ENCODE data around the gene STK38L.

The STK38L gene

DNA sequence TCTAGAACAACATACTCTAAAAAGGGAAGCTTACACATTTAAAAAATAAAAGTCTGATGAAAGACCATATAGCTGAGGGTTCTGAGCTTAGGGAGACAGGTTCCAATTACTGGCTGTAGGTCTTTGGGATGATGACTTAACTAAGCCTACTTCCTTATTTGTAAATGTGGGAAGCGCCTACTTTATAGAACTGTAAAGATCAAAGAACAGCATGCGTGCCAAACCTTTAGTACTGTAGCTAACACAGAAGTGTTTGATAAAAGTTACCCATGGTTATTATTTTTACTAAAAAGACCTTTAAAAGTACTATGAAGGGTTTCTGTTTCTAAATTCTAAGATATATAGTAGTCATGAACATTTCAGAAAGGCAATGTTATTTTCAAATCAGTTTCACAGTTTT is 35.7 kb downstream of the STK38L start:
- DNase-seq (ENCODE audit: low read depth), result no peak

DNA sequence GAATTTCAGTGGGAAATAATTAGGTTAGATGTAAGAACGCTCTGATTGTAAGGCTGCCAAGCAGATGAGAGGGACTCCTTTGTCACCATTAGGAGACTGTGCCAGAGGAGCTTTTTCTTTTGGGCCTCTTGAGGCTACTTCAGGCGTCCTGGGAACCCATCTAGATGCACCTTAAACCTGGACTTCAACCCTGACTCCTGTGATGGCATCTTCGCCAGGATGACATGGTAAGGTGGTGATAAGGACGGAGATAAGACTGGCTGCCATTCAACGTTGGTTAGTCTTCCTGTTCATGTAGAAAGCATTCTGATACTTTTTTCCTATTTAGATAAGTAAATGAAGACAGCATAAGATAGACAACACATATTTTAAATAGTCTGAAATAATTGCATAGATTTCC is 36.3 kb downstream of the STK38L start:
- no peak for DNase-seq (ENCODE audit: low read depth)

DNA sequence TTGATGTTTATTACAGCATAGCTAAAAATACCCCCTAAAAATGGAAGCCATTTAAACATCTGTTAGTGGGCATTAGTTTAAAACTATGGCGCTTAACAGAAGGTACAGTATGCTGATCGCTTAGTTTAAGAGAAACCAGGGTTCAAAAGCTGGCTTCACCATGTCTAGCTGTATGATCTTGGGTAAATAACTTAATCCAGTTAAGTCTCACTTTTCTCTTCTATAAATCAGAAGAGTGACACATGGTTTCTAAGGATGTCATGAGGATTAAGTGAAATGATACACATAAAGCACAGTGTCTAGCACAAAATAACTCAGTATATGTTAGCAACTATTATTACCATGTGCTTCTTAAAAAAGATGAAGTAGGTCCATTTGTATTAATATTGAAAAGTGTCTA is 38.7 kb downstream of the STK38L start:
- DNase-seq (ENCODE audit: low read depth), result no peak

DNA sequence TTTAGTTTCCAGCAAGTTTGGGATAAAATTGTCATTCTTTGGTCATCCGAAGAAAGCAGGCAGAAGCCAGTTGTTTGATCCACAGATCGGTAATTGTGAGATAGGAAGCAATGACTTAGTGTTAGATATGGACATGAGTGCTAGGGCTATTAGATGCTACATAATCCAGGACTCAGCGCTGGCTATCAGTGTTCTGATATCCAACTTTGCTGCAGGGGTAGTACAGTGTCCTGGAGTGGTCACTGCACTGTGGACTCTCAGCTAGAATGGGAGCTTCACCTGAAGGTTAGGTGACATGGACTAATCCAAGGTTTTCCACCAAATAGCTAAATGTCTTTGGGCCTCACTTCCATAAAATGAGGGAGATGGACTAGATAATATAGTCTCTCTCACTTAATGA is 39.9 kb downstream of the STK38L start:
- no peak for DNase-seq (ENCODE audit: low read depth)

DNA sequence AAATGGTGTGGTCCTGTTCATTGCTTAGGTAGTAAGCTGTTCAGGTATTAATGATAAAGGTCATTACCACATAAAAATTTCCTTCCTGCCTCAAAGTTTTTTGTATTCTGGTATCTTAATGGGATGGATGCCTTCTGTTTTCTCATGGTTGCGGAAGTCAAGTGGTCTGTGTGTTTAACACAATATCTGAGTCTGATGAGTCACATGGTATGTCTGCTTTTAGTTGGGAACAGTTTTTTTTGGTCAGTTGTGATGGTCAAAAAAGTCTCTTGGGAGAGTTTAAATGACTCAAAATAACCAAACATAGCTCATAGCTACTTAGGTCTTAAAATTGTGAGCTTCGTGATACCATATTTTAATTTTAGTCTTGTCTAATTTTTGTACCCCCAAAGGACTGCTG is 40.7 kb downstream of the STK38L start:
- no peak for DNase-seq (ENCODE audit: low read depth)

DNA sequence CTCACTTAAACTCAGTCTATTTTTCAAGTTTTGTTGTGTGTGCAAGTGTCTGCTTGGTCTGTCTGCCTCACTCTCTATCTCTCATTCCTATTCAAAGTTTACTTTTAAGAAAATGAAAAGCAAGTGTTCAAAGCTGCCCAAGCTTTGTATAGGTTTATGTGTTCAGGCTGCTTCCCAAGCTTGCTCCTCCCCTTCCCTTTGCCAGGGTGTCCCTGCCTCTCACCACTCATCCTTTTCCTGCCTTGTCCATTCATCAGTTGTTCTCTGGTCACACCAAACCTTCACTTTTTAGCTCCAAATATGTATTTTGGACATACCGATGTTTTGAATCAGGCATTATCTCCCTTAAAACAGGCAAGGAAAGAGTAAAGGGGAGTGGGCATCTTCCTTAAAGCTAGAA is 41.3 kb downstream of the STK38L start:
- no peak for DNase-seq (ENCODE audit: low read depth)

DNA sequence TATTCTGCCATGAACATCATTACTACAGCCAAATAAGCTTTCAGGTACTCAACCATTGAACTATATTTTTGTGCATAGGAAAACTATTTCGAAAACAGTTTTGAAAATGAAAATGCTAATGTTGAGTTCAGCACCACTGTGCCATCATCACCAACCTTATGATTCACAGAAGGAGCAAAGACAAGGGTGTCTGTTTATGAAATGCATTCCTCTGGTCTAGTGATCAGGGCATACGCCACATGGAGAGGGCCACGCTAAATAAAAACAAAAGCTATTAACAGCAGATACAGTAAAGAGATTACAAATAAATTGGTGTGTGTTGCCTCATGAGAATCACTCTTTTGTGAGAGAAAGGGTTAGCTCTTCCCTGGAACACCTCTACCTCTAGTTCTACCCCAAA is 45.3 kb downstream of the STK38L start:
- no peak for DNase-seq (ENCODE audit: low read depth)

DNA sequence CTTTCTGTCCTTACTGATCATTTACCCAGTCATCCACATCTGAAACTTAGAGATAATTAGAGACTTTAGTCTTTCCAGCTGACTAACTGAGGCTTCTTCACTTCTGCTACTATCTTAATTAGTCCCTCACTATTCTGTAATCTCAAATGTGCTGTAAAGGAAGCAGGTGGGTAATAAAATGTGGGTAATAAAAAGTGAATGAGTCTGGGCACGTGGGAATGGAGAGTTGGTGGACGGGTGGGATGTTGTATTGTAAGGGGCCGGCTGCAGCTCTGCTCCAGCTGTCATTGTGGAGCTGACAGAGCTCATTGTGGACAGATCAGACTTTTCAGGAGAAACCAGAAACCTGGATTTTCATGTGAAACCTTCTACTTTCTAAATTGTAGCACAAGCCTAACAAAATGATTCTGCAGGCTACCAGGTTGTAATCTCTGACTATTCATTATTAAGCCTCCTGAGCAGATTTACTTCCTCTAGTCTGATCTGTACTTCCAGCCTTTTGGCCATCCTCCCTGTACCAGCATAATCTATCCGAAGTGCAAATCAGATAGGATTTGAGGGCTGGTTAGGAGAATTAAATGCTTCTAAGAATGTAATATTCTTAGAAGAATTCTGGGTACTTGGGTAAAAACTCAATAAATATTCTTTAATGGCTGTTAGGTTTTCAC is 46.5 kb downstream of the STK38L start:
- no peak for DNase-seq (ENCODE audit: low read depth)

DNA sequence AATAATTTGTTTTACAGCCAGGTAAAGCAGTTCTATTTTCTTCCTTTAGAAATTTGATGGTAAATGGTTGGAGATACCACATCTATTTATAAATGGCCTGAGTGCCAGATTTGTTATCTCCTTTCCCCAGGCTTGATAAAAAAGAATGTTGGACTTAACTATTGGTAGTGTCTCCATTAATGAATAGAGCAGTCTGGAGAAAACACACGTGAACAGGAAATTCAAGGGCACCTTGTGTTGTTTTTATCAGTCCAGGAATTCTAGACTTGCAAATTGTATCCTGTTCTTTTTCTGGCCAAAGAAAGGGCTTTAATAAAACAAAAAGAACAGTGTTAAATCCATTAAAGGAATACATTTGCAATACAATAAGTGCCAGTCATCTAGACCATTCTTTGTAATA is 47.8 kb downstream of the STK38L start:
- DNase-seq (ENCODE audit: low read depth), result no peak

DNA sequence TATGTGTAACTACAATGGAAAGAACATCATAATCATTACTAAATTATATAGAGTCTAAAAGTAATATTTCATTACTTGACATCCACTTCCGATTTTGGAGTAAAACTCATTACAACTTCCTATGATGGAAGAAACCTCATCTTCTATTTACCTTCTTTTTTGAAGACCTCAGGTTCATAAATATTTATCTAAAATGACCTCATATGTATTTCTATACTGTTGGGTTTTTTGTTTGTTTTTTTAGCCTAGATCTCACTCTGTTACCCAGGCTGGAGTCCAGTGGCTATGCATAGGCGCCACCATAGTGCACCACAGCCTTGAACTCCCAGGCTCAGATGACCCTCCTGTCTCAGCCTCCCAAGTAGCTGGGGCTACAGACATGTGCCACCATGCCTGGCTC is 48.6 kb downstream of the STK38L start:
- no peak for DNase-seq (ENCODE audit: low read depth)

DNA sequence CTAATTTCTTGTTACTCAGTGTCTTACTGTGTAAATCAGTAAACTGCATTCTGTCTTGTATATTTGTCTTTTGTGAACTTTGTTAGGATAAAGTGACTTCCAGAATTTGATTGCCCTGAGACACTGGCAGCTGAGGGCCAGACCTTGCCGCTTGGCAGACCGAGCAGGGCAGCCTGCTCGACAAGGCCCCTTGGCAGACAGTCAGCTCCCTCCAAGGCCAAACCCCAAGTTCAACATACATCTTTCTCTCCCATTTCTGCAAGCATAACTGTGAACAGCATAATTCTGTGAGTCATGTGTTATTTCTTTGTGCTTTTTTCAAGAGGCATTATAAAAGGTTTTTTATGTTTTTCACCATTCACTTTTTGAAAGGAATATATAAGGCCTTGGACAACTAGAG is 49.4 kb downstream of the STK38L start:
- DNase-seq (ENCODE audit: low read depth), result no peak

DNA sequence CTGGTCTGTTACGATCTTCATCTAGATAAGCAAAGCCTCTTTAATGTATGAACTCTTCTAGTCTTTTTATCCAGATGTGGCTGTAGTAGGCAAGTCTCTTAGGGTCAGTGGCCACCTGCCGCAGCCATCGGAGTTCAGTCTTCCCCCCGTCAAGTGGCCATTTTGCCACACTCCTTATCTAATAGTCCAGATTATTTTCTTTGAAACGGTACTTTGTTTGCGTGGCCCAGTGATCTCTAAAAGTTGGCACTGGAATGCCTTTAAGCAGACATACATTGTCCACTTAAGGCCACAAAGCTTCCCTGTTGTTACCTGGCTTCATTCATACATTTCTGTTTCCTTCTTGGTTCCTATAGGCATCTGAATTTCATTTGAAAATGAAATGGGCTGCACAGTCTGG is 52.6 kb downstream of the STK38L start:
- DNase-seq (ENCODE audit: low read depth), result no peak

DNA sequence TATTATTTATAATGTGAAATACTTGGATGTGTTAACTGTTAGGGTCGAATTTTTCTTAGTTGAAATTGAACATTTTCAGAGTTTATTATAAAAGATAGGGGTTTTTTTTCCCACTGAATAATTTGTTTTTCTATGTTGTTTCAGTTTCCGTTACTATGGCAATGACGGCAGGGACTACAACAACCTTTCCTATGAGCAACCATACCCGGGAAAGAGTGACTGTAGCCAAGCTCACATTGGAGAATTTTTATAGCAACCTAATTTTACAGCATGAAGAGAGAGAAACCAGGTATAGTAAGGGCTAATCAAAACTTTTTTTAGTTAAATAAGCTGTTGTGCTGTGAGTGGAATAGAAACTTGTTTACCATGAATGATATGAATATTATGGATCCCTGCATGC is 53.5 kb downstream of the STK38L start:
- DNase-seq (ENCODE audit: low read depth), result no peak

DNA sequence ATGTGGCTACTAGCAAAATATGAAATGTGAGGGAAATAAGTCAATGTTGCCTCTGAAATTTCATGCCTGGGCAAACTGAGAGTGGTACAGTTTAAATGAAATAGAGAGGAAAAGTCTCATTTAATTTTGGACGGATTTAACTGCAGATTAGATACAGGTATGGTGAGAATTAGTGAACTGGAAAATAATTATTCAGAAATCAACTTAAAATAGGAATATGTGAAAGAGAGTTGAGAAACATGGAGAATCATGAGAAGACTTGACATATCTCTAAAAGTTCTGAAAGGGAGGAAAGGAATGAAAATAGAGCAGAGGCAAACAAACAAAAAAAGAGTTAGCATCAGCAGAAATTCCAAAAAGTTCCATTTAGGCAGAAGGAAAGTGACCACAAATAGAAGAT is 55.0 kb downstream of the STK38L start:
- no peak for DNase-seq (ENCODE audit: low read depth)

DNA sequence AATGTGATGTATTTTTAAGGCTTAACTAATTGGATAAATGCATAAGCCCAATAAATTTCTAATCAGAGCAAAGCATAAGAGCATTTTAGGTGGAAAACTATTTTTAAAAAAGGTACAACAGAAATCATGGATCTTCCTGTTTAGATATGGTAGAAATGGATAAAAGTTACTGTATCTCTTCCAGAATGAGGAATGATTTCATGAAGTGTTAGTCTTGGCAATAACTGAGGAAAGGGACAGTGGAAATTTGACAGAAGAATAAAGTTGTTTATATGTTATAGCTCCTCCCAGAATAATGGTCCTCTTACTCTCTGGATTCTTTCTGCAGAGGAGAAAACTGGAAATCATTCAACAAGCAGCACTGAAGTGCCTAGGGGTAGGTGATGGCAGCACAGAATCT is 56.1 kb downstream of the STK38L start:
- DNase-seq (ENCODE audit: low read depth), result no peak

DNA sequence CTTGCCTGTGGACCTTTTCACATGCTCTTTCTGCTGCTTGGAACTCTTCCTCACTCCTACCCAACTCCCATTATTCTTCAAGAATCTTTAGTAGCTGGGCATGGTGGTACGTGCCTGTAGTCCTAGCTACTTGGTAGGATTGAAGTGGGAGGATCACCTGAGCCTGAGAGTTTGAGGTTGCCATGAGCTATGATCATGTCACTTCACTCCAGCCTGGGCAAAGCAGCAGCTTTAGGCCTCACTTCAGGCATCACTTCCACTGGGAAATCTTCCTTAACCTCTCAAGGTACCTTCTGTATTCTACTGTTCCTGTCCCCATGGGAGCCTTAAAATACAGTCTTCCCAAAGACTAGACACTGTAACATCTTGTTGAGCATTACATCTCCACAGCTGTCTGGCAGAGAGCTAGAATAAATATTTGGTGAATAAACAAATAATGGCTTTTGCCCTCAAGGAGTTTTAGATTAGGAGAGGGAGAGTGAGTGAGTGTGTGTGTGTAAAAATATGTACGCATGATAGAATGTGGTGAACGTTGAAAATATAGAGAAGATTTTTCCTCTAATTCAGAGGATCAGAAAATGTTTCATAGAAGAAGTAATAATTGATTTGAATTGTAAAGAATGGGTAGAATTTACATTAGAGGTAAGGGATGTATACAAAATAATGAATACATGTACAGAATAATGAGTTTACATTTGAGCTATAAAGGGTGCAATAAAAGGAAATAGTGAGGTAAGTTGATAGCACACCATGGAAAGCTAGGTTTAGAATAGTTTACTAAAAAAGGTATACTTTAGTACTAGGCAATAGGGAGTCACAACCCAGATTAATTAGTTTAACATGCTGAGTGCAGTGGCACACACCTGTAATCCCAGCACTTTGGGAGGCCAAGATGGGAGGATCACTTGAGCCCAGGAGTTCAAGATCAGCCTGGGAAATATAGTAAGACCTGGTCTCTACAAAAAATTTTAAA is 59.3 kb downstream of the STK38L start:
- no peak for DNase-seq (ENCODE audit: low read depth)

DNA sequence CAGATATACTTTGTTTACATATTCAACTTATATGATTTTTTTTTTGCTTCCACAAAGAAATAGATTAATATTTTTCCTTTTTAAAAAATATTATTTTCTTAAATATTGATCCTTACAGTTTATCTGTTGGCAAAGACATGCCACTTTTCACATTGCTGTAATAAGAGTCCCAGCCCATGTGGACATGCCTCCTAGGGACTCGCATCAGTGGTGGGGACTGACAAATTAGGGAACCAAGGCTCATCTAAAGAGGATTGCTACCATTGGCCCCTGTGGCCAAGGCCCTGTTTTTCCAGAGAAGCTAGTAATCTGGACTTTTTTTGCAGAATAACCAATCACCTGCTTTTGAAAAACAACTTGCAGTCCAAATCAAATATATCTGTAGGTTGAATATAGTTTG is 60.8 kb downstream of the STK38L start:
- DNase-seq (ENCODE audit: low read depth), result no peak

DNA sequence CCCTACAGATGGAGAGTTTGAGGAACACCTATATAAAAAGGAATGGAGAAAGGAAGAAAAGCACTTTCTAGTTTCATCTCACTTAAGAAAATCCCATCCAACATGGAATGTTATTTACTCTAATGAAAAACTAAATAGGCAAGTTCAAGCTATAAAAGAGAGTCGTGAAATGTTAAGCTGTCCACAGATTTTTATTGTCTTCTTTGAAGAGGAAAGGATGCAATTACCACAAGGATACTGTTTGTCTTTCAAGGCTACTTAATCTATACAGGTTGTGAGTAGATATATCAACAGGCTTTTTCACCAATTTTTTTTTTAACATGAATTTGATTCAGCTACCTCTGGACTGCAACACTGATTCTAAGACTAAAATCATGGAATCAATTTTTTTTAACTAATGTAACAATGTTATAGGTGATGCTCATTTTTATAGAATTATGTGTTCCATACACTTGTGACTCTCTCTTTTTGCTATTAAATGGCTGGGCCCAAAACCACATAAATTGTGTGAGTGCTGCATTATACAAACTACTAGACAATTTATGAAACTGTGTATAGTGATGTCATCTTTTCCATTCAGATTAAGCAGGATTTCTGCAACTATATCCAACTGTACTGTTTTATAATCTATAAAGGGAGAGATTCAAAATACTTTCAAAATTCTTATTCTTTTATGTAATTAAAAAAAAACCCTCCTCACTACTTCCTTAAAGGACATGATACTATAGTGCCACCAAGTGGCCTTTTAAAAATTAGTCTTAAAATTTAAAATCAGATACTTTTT is 61.8 kb downstream of the STK38L start:
- DNase-seq (ENCODE audit: low read depth), result no peak

DNA sequence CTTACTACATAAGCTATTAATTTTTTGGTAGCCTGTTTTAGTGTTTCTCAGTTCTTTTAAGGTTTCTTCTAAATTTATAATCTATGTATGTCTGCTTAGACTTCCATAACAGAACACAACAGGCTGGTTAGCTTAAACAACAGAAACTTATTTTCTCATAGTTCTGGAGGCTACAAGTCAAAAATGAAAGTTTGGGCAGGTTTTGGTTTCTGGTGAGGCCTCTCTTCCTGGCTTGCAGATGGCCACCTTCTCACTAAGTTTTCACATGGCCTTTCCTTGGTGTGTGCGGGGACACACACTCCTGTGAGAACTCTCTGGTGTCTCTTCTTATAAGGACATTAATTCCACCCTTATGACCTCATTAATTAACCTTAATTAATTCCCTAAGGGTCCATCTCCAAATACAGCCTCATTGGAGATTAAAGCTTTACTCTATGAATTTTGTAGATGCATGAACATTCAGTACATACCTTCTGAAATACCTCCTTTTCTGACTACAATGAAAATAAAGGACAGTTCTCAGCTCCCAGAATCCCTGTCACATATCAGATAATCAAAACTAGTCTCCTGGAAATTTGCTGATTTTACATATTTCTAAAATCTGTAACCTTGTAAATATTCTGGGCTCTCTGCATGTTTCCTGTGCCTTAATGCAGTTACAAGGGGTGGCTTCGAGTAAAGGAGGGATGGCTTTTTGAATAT is 65.4 kb downstream of the STK38L start:
- no peak for DNase-seq (ENCODE audit: low read depth)

DNA sequence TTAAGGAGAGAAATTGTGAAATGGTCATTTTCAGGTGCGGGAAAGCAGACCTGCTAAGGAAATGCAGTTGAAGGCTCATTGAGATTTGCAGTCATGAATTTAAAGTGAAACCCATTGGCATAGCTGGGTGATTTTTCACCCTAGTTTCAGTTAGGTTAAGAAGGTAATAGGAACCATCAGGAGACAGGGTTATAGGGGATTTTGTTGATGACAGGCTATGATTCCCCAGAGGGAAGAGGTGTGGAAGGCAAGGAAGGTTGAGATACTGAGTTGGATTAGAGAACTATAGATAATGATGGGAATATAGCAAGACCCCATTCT is 65.9 kb downstream of the STK38L start:
- no peak for DNase-seq (ENCODE audit: low read depth)

DNA sequence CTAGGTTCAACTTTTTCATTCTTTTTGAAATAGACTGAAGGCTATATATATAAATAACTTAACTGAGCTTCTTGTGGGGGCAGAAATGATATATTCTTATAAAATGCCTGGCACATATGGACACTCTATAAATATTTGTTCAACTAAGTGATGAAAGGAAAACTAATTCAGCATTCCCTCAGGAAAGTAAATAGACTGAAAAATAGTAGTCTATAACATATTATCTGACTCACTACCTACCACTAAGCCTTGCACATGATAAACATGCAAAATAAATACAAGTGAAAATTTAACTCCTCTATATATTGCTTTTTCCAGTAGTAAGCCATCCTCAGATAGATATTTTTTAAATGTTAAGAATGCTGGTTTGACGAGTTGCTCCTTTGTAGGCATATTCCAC is 72.9 kb downstream of the STK38L start:
- DNase-seq (ENCODE audit: low read depth), result no peak

DNA sequence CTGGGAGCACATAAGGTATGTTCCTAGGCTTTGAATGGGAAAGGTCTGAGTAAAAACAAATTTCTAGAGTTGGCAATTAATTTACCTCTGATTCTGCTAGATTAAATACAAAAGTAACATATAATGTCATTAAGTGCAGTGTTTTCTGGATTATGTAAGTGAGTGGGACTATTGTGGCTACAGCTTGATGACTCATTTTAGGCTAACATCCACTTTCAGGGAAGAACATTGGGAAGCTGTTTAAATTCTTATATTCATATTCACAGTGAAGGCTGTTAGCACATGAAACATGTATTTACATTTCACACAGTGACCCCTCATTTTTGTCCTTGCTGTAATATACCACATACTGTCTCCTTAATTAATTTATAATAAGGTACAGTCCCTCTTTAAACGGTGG is 75.3 kb downstream of the STK38L start:
- DNase-seq (ENCODE audit: low read depth), result no peak
